Measurements from ENCODE around the gene GRM1.
A peak's percentile ranks its signal among the peaks of the same experiment; 100 is the strongest.

Gene GRM1

DNA sequence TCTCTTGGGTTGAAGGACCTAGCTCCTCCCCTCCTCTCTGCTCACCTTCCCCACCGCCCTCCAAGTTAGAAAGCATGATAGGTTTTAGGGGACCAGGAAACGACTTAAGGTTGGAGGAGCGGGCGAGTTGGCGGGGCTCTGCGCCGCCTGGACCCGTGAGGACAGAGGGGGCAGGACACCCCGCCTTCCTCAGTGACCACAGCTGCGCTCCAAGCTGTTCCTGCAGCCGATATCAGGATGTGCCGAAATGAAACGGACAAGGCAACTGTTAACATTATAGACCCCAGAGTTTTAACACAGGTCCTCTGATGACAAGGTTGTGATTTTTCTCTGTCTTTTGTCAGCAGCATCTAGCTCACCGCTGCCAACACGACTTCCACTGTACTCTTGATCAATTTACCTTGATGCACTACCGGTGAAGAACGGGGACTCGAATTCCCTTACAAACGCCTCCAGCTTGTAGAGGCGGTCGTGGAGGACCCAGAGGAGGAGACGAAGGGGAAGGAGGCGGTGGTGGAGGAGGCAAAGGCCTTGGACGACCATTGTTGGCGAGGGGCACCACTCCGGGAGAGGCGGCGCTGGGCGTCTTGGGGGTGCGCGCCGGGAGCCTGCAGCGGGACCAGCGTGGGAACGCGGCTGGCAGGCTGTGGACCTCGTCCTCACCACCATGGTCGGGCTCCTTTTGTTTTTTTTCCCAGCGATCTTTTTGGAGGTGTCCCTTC is at the start of gene GRM1:
Gene GRM1 (plus strand): TSS at position 212 of the 722 bp plus-strand sequence. CDS start 456 bp downstream, at position 668.
- DNase-seq (ENCODE audit: low spot score), result no peak

DNA sequence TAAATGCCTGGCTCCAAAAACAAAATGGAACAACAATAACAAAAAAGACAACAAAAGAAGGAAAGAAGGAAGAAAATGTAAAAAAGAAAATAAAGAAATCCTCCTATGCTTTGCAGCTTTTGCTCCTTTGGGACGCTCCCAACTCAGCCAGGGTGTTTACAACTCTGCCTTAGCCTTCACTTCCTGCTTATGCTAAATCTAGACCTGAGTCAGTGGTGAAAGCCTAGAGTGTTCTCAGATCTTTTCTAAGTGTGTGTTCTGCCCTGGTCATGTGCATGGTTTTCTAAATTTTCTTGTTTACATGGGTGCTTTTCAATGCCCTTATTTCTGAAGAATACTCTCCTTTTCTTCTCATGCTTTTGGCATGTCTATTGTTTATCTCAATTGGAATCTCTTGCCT is 19.5 kb upstream of the GRM1 start:
- DNase-seq (ENCODE audit: low spot score), result no peak

DNA sequence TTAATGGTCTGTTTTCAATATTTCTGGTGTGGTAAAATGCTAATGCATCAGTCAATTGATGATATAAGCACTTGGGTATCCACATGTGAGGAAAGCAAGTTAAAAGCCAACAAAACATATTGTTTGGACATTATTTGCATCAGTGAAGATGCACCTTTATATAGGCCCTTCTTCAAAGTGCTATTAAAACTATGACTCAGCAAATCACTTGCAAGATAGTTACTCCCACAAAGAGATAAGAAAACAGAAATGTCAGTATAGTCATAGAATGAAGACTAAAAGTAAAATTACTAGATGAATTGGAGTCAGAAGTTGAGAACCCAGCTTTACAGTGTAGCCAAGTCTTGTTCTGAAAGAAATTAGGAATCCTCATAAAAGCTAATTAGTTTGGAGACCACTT is 14.6 kb upstream of the GRM1 start:
- DNase-seq (ENCODE audit: low spot score), result no peak

DNA sequence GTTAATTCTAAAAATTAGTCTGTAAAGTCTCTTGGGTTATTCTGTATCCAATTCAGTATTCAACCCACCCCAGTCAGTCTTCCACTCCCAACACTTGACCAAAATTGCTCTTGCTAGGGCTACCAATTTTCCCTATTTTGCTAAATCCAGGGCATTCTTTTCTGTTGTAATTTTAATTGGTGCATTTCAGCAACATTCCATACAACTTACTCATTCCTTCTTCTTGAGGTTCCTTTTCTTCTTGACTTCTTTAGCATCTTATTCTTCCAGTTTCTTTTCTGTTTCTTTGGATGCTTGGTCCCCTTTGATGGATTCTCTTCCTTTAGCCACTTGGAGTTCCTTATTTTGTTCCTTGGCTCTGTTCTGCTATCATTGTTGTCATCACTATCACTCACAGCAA is 11.2 kb upstream of the GRM1 start:
- DNase-seq (ENCODE audit: low spot score), result no peak

DNA sequence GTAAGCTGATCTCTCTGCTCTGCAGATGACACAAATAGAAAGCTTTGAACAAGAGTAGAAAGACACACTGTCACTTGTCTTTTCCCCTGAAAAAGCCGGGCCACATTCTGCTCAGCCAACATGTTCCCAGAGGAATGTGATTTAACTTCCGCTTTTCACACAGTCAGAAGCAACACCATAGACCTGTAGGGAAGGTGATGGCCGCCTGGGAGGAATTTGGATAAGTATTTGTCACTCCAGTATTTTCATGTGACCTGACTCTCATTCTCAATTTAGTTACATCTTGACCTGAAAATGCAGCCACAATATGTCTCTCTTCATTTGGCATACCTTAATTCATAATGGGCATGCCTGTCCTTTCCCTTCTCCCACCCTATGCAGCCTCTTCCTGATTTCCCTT is 2.0 kb upstream of the GRM1 start:
- DNase-seq (ENCODE audit: low spot score), result no peak

DNA sequence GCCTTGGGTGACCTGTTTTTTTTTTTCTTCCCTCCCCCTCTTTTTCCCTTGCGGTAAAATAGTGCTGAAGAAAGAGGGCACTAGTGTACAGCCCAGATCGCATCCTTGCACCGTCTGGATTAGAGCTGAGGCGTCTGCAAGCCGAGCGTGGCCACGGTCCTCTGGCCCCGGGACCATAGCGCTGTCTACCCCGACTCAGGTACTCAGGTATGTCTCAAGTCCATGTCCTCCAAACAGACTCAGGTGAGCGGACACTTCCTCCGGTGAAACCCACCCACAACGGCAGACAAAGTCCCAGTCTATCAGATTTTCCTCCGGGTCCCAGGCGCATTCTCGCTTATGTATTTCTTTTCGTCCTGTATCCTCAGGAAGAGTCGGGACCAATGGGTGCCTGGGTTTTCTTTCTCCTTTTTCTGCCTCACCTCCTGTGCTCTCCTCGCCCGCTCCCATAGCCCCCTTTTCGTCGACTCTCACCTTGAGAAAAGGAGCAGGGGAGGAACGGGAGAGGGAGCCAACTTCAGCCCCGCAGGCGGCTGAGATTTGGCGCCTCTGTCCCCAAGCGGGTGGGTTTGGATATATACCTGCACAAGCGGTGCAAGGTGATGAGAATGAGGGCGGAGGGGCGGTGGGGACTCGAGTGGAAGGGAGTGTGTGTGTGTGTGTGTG is 1.1 kb upstream of the GRM1 start:
- DNase-seq (ENCODE audit: low spot score), result no peak

DNA sequence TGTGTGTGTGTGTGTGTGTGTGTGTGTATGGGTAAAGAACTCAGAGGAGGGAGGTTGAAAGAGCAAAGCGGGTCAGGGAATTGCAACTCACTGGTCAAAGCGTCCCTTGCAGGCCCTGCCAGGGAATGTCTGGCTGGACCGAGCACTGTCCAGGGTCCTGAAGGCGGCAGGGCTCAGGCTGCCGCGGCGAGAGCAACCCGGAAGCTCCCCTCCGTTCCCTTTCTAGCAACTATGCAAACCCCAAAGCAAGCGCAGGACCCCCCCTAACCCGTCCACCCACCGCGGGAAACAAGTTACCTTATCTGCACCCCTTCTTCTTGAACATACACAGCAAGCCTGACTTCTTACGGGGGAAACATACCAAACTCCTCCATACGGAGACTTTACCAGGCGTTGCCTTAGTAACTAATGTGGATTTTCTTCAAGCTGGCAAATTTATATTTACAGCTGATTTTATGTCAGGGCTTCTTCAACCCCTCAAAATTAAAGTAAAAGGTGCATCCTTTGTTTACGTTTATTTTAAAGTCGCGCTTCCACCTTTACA is 538 bp upstream of the GRM1 start:
- peak; percentile 69 for DNase-seq (ENCODE audit: low spot score)

DNA sequence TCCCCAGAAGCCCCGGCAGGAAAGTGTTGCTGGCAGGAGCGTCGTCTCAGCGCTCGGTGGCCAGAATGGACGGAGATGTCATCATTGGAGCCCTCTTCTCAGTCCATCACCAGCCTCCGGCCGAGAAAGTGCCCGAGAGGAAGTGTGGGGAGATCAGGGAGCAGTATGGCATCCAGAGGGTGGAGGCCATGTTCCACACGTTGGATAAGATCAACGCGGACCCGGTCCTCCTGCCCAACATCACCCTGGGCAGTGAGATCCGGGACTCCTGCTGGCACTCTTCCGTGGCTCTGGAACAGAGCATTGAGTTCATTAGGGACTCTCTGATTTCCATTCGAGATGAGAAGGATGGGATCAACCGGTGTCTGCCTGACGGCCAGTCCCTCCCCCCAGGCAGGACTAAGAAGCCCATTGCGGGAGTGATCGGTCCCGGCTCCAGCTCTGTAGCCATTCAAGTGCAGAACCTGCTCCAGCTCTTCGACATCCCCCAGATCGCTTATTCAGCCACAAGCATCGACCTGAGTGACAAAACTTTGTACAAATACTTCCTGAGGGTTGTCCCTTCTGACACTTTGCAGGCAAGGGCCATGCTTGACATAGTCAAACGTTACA is 817 bp downstream of the GRM1 start:
- DNase-seq (ENCODE audit: low spot score), result no peak

DNA sequence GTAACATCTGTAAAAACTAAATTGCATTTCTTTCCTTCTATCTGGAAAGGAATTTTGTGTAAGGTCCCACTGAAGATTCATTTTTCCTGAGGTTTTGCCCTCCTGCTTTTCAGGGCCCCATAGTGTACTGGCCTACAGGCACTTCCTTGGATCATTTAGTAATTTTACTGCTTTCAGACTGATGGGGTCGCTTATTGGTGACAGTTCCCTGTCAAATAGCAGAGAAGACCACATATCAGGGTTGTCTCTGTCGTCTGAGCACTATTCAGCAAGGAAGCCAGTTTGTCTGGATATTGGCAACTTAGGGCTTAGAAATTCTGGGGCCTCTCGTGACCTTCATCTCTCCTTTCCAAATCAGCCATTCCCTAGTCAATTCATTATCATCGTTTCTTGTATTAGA is 3.5 kb downstream of the GRM1 start:
- DNase-seq (ENCODE audit: low spot score), result no peak

DNA sequence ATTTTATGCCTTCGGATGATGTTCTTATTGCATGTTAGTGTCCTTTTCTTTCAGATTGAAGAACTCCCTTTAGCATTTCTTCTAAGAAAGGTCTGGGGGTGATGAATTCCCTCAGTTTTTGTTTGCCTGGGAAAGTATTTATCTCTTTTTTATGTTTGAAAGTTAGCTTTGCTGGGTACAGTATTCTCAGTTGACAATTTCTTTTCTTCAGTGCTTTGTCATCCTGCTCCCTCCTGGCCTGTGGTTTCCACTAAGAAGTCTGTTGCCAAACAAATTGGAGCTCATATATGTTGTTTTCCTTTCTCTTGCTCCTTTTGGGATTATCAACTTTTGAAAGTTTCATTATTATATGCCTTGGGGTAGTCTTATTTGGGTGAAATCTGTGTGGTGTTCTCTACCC is 11.5 kb downstream of the GRM1 start:
- DNase-seq (ENCODE audit: low spot score), result no peak

DNA sequence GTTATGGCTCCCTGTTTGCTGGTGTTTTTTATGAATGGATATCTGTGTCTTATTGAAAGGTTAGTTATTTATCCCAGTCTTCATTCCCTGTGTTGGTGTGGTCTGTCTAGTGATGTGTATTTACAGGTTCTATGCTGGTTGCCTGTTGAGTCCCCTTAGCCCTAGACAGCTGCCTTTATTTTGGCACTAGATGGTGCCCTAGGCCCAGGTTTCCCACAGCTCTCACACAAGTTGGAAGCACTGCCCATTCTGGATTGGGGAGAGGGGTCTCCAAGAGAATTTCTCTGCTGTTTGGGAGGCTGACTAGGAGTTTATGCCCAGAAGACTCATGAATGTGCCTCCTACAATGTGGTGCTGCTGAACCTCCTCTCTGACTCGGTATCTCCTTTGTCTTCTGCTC is 12.4 kb downstream of the GRM1 start:
- DNase-seq (ENCODE audit: low spot score), result no peak

DNA sequence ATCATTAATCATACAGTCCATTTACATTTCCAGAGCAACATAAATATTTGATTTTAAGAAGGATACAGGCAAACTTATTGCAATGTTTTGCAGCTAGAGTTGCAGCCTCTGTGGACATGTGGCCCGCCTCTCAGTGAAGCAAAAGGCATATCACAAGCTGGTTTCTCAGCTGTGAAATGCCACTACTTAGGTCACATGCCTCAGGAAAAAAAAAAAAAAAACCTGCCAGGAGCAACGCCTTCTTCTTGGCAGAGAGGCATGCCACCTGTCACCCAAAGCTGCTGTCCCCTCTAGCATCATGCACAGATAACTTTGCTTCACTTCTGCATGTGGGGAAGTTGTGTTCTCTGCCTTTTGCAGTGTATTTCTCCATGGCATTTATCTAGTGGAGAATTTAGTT is 18.5 kb downstream of the GRM1 start:
- DNase-seq (ENCODE audit: low spot score), result no peak

DNA sequence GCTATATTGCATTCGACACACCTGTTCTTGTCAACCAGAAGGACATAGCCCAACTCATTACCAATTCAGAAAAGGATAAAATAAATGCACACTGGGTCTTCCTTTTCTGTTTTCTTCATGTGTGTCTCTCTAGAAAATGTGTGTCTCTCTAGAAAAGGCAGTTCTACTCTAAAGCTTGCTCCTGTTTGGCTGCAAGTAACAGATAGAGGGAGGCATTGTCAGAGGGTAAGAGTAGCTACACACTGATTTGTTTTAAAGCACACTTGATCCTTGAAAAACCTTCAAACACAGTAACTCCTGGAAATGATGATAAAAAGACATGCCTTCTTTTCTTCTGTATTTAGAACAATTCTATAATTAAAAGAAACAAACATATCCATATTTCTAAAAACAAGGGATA is 21.3 kb downstream of the GRM1 start:
- DNase-seq (ENCODE audit: low spot score), result no peak

DNA sequence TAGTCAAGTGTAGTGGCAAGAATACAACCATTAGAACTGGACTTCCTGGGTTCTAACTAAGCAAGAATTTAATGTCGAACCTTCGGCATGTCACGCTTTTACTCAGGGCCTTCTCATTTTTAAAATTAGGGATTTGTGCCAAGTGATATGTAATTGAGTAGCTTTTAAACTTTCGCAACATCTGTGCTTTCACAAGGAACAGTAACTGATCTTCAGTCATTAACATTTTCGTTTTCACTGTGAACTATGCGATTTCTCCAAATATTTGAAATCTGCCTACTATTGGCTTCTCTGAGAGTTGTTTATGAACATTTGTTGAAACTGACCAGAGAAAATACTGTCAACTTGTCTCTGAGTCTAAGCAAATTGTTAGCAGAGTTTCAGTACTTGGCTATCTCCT is 27.6 kb downstream of the GRM1 start:
- no peak for DNase-seq (ENCODE audit: low spot score)

DNA sequence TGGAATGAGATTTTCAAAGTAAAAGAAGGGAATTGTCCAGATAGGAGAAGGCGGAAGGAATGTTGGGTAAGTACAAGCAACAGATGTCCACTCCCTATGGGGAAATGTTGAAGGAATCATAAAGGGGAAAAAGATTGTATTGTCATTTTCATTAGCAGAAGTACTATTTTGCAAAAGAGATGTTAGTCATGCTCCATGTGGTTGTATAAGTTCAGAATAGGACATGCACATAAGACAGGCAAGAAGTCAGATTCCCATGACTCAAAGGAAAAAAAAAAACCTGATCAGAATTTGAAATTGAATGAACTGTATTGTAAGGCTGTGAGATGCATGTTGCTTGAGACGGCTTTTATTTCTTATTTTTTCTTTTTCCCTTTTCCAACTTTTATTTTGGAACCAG is 36.8 kb downstream of the GRM1 start:
- DNase-seq (ENCODE audit: low spot score), result no peak

DNA sequence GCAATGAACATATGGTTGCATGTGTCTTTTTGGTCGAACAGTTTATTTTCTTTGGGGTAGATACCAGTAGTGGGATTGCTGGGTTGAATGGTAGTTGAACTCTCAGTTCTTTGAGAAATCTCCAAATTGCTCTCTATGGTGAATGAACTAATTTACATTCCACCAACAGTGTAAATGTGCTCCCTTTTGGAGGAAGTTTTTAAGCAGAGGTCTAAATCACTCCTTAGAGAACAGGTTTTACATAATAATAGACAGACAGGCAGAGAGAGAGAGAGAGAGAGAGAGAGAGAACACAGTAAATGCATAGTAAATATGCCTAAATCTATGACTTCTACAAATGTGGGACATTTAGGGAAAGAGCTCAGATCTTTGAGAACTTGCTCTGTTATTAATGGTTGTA is 37.6 kb downstream of the GRM1 start:
- no peak for DNase-seq (ENCODE audit: low spot score)

DNA sequence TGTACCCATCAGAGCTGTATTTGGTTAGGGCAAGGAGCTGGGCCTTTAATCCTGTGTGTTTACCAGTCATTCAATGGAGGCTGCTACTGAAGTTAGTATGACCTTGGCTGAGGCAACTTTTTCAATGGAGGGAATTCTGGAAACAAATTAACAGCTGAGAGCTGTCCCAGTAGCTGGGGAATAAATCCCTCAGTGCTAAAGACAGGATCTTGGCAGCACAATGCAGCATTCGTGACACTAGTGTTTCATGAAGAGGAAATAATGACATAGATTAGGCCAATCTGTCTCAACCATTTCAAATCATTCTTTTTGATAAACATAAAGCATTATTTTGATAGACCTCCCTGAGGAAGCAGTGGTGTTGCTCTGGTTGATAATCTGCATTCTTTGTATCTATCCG is 42.9 kb downstream of the GRM1 start:
- no peak for DNase-seq (ENCODE audit: low spot score)

DNA sequence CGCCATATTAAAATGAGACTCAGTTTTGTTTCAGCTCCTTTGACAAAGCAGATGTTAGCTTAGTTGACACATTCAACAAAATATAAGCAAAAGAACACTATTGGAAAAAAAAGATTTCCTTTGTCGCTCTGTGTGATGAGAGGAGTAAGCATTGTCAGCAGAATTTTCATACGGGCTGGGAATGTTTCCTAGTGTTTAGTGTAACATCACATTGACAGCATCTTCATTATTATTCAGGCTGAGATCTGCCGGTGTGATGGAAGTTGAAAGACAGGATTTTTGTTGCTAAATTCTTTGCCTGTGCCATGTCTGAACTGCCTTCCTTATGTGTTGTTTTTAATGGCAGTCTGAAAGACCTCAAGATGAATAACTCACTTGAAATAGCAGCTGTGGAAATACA is 49.1 kb downstream of the GRM1 start:
- no peak for DNase-seq (ENCODE audit: low spot score)

DNA sequence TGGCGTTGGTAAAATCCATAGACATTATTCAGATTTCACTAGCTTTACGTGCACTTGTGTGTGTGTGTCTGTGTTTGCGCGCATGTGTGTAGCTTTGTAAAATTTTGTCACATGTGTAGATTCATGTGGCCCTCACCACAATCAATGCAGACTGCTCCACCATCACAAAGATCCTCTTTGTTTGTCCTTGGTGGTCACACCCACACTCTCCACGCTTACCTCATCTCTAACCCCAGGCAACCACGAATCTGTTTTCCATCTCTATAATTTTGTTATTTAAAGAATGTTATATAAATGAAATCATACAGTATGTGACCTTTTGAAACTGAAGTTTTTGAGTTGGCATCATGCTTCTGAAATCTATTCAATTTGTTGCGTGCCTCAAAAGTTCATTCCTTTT is 58.5 kb downstream of the GRM1 start:
- DNase-seq (ENCODE audit: low spot score), result no peak

DNA sequence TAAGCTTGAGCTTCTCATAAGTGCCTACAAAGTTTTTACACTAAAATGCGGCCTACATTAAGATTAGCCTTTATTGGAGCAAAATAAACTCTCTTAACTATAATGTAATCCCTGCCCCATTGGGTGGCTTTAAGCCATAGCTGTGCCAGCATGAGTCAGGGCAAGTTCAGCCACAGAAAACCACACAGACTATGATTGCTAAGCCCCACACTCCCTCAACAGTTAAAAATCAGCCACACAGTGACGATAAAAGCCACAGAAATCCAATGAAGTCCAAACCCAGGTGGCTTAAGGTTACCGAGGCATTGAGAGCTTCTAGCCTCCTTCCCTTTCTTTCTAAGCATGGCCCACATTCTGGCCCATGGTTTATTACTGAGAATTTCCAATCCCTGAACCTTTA is 61.6 kb downstream of the GRM1 start:
- no peak for DNase-seq (ENCODE audit: low spot score)

DNA sequence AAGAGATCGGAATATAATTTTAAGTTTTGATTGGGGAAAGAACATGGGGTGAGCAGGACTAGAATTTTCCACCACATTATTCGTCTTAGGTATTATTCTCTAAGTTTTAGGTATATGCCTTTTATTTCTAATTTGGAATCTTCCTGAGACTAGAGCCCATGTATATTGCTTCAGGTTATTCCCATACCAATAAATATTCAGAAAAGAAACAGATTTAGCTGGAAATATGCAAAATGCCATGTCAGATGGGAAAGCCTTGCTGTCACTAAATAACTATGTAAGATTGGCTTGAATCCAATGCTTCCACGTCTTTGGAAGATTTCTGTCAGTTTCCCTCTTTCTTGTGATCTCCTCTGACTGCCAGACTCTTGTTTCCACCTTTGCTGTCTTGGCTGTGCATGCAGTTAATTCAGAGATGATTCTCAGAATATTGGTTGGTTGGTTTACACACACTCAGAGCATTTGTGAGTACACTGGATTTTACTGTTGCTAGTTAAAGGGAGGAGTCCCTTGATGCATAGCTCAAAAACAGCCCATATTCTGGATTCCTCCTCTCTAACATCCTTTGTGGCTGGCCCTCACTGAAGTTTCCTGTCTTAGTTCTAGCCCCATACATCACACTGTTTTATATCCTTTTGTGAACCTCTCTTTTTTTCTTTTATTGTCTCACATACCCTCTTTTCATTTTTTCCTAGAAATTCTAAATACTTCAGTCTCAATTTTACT is 64.3 kb downstream of the GRM1 start:
- no peak for DNase-seq (ENCODE audit: low spot score)

DNA sequence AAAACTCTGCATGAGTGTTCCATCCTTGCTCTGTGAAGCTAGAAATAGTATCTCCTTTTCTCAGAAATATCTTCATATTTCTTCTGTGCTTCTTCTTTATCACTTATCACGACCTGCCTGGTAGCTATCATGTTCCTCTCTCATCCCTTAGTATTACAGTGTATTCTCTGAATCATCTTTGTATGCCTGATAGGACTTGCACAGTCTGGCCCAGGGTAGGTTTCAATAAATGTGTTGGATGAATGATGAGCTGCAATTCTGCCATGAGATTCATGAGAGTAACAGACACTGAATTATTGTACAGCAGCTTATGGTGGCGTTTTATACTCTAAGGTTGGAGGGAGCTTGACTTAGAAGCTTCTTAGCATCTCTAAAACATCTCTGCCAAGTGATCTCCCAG is 66.6 kb downstream of the GRM1 start:
- no peak for DNase-seq (ENCODE audit: low spot score)

DNA sequence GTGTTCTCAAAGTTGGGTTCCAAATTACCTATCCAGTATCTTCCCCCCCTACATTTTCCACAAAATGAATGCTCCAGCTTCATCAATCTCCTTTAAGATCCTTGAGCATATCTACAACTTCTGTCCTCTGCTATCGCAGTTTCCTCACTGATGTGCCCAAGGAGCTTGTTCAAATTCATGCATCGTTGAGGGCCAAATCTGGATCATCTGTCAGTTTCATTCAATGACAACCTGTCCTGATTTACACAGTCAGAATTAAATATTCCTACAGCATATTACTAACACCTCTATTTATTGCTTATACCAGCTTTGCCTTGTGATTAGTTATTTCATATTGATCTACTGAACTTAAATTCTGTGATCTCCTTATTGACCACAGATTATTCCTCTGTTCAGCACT is 68.7 kb downstream of the GRM1 start:
- no peak for DNase-seq (ENCODE audit: low spot score)
